ENCODE results near the gene SLC25A14. TPM values are rescaled to one million over a fixed set of nuclear protein-coding genes. Genes with fewer than 3 reads are reported as not detected.
"Not testable (repeated sequence)": the region's sequence is repeated elsewhere in the genome, so short reads cannot be mapped to it uniquely, and the experiment has no call there.

Gene SLC25A14
- total RNA-seq, 2 experiments from 2014 or later: 9.6 to 11.0 TPM

GRCh38 chrX:130330146-130330545, 9.6 kb upstream of the SLC25A14 start:
- Mint-ChIP-seq H3K4me3 (no peak overlapping the region), H3K27me3 (peaks cover 13% of the 10 kb centered on the region), H3K36me3 (ENCODE audit: low read depth) (no peaks in the 10 kb centered on the region), H3K4me1 (no peaks in the 10 kb centered on the region), H3K9me3 (ENCODE audit: low read depth) (no peaks in the 10 kb centered on the region), H3K27ac (no peak overlapping the region)
- POLR2A ChIA-PET: no interaction called here
- DNase-seq: no peak
- intact Hi-C loops (cut with DNase I, micrococcal nuclease): loop anchor here (1.0 to 10.0 kb wide), 2 partner anchors 75 to 587 kb away; partner anchors contain the start of gene RBMX2 (in 1 of the 2)
- ATAC-seq: no peak
- CTCF ChIA-PET: interaction anchor here (0.5 to 1.3 kb wide), 4 partner anchors 14 to 111 kb away, joined by 3 to 6 read pairs (median 4); no protein-coding TSS in a partner anchor

DNA sequence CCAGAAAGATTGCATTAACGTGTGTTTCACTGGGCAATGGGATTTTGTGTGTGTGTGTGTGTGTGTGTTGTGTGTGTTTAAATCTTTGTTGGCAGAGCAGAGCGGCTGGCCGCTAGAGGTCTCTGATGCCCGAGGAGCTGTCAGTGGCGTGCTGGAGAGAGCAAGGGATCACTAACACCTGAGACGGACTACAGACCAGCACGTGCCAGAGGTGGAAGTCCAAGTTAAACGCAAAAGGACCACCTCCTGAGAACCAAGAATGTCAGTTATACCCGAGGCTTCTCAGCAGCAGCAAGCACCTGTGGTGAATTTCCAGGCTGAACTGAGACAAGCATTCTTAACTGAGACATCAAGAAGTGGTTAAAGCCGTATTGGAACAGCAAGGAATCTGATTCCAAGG, 9.0 kb upstream of the SLC25A14 start:
- ChIA-PET CTCF (interaction anchor here (0.6 to 1.3 kb wide), 4 partner anchors 14 to 211 kb away, joined by 3 to 6 read pairs (median 3); no protein-coding TSS in a partner anchor), POLR2A (no interaction called here)
- Mint-ChIP-seq H3K9me3 (ENCODE audit: low read depth) (no peaks in the 10 kb centered on the region), H3K4me1 (no peaks in the 10 kb centered on the region), H3K27ac (no peak overlapping the region), H3K4me3 (no peak overlapping the region), H3K36me3 (ENCODE audit: low read depth) (no peaks in the 10 kb centered on the region), H3K27me3 (peaks cover 13% of the 10 kb centered on the region)
- DNase-seq: peak; percentile 66
- ATAC-seq: peak; percentile 57
- intact Hi-C loops (cut with DNase I, micrococcal nuclease): loop anchor here (1.0 to 10.0 kb wide), 2 partner anchors 74 to 587 kb away; partner anchors contain the start of gene RBMX2 (in 1 of the 2)

GRCh38 chrX:130336531-130336930, 3.2 kb upstream of the SLC25A14 start:
- ChIA-PET POLR2A (no interaction called here), CTCF (no interaction called here)
- no peak for ATAC-seq
- Mint-ChIP-seq H3K4me3 (no peak overlapping the region), H3K36me3 (ENCODE audit: low read depth) (no peaks in the 10 kb centered on the region), H3K4me1 (peaks cover 14% of the 10 kb centered on the region), H3K9me3 (ENCODE audit: low read depth) (no peaks in the 10 kb centered on the region), H3K27me3 (no peaks in the 10 kb centered on the region), H3K27ac (no peak overlapping the region)
- no peak for DNase-seq
- intact Hi-C loops (cut with DNase I, micrococcal nuclease): loop anchor here (5.0 to 10.0 kb wide), 4 partner anchors 68 to 1881 kb away; partner anchors contain the start of genes BCORL1 (in 1 of the 2), RAB33A (in 1 of the 2), RAP2C (in 1 of the 2) and RBMX2 (in 1 of the 2)

DNA sequence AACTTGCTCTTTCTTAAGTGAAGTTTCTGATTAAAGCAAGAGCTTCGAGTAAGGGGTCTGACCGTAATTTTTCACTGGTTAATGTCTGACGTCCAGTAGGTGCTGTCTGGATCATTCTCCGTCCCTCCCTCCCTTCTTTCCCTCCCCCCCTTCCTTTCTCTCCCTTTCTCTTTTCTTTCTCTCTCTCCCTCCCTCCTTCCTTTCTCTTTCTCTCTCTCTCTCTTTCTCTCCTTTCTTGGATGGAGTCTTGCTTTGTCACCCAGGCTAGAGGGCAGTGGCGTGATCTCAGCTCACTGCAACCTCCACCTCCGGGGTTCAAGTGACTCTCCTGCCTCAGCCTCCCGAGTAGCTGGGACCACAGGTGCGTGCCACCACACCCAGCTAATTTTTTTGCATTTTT, 850 bp upstream of the SLC25A14 start:
- Mint-ChIP-seq H3K4me1 (peaks cover 14% of the 10 kb centered on the region), H3K27ac (peak overlapping the region; percentile 94), H3K4me3 (peak overlapping the region; percentile 87)
- DNase-seq; ATAC-seq; H3K9me3 Mint-ChIP-seq (ENCODE audit: low read depth); H3K36me3 Mint-ChIP-seq (ENCODE audit: low read depth); H3K27me3 Mint-ChIP-seq: not testable (repeated sequence)
- CTCF ChIA-PET: interaction anchor here (0.6 kb wide), 1 partner anchor 28 kb away, joined by 4 read pairs; no protein-coding TSS in a partner anchor
- intact Hi-C loops (cut with DNase I, micrococcal nuclease): loop anchor here (1.0 to 10.0 kb wide), 10 partner anchors 62 to 1878 kb away; partner anchors contain the start of genes RBMX2 (in 2 of the 2), ZNF280C (in 2 of the 2), BCORL1 (in 1 of the 2) and ENOX2 (in 1 of the 2)
- POLR2A ChIA-PET: interaction anchor here (0.7 kb wide), 1 partner anchor 229 kb away, joined by 15 read pairs; no protein-coding TSS in a partner anchor

DNA sequence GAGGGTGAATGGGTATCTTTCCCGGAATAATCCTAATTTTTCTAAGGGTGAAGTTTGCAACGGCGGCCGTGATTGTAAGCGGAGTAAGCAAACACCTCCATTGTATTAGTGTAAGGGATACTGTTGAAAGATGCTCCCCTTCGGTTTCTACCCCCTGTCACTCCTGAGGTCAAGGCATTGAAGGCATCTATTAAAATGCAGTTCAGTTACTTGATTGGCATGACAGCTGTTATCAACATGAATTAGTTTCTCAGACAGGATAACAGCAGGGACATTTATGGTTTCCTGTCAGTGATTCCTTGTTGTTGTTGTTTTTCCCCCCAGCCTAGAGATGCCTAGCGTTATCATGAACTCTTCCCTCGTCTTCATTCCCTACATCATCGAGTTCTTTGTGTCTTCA, 552 bp downstream of the SLC25A14 start:
- H3K27me3 Mint-ChIP-seq: no peaks in the 10 kb centered on the region
- no peaks in the 10 kb centered on the region for H3K9me3 Mint-ChIP-seq (ENCODE audit: low read depth)
- ATAC-seq (no peak), DNase-seq (no peak)
- ChIA-PET CTCF (interaction anchor here (0.5 to 0.9 kb wide), 2 partner anchors 219 to 252 kb away, joined by 3 read pairs; no protein-coding TSS in a partner anchor), POLR2A (no interaction called here)
- peaks cover 14% of the 10 kb centered on the region for H3K4me1 Mint-ChIP-seq
- H3K4me3 Mint-ChIP-seq: peak overlapping the region; percentile 87
- no peaks in the 10 kb centered on the region for H3K36me3 Mint-ChIP-seq (ENCODE audit: low read depth)
- H3K27ac Mint-ChIP-seq: peak overlapping the region; percentile 68
- intact Hi-C loops (cut with DNase I, micrococcal nuclease): loop anchor here (5.0 to 10.0 kb wide), 3 partner anchors 255 to 1472 kb away; partner anchors contain the start of gene ENOX2 (in 1 of the 2)

- H3K4me3 Mint-ChIP-seq: no peak overlapping the region
- no peaks in the 10 kb centered on the region for H3K27me3 Mint-ChIP-seq
- DNase-seq (no peak), ATAC-seq (no peak)
- no peaks in the 10 kb centered on the region for H3K9me3 Mint-ChIP-seq (ENCODE audit: low read depth)
- intact Hi-C loops (cut with DNase I, micrococcal nuclease): loop anchor here (5.0 to 10.0 kb wide), 3 partner anchors 259 to 1469 kb away; partner anchors contain the start of gene ENOX2 (in 1 of the 2)
- ChIA-PET CTCF (no interaction called here), POLR2A (no interaction called here)
- peaks cover 2% of the 10 kb centered on the region for H3K36me3 Mint-ChIP-seq (ENCODE audit: low read depth)
- H3K4me1 Mint-ChIP-seq: peaks cover 14% of the 10 kb centered on the region
- H3K27ac Mint-ChIP-seq: no peak overlapping the region
These were observed 3.7 kb downstream of the SLC25A14 start for GRCh38 chrX:130343411-130343810.

DNA sequence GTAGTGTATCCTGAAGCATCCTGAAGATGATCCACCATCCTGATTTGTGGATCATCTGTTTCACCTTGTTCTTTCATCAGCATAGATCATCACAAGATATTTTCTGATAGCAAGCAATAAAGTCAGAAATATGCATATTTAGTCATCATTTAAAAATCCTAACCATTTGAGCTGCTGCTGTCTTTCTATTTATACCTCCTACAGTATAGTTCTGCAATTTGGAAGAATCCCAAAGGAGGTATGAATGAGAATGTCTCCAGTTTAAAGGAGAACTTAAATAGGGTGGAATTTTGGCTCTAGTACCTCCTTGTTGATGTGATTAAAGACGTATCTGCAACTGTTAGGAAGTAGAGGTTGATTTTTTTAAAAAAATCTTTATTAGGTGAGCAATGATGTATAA, 7.6 kb downstream of the SLC25A14 start:
- no peak for DNase-seq
- H3K27me3 Mint-ChIP-seq: no peaks in the 10 kb centered on the region
- intact Hi-C loops (cut with DNase I, micrococcal nuclease): loop anchor here in 1 of 2 experiments (10.0 kb wide), 1 partner anchor 263 kb away; no protein-coding TSS in a partner anchor
- H3K4me1 Mint-ChIP-seq: no peaks in the 10 kb centered on the region
- ATAC-seq: no peak
- H3K27ac Mint-ChIP-seq: no peak overlapping the region
- H3K36me3 Mint-ChIP-seq (ENCODE audit: low read depth): peaks cover 9% of the 10 kb centered on the region
- ChIA-PET CTCF (no interaction called here), POLR2A (no interaction called here)
- H3K4me3 Mint-ChIP-seq: no peak overlapping the region
- H3K9me3 Mint-ChIP-seq (ENCODE audit: low read depth): no peaks in the 10 kb centered on the region

DNA sequence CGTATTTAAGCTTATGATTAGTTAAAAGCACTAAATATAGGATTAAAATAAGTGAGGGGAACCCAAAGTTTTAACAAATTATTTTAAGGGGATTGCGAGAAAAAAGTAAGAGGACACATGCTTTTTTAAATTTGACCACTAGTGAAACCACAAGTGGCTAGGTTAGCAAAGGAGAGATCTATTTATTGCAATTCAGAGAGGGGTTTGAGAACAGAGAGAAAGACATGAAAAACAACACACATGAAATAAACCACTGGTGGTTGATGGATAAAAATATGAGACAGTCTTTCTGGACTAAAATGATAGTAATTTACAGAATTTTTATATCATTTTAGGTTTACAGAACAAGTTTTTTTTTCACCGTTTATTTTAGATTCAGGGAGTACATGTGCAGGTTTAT, 11.8 kb downstream of the SLC25A14 start:
- Mint-ChIP-seq H3K27ac (no peak overlapping the region), H3K9me3 (ENCODE audit: low read depth) (no peaks in the 10 kb centered on the region), H3K4me1 (no peaks in the 10 kb centered on the region), H3K27me3 (no peaks in the 10 kb centered on the region), H3K4me3 (no peak overlapping the region), H3K36me3 (ENCODE audit: low read depth) (peaks cover 14% of the 10 kb centered on the region)
- intact Hi-C loops (cut with DNase I, micrococcal nuclease): no loop called here
- POLR2A ChIA-PET: no interaction called here
- ATAC-seq (no peak), DNase-seq (no peak)
- CTCF ChIA-PET: no interaction called here

GRCh38 chrX:130352050-130352449, 12.3 kb downstream of the SLC25A14 start:
- POLR2A ChIA-PET; H3K9me3 Mint-ChIP-seq (ENCODE audit: low read depth); H3K27ac Mint-ChIP-seq; H3K27me3 Mint-ChIP-seq; ATAC-seq; intact Hi-C loops (cut with DNase I, micrococcal nuclease); DNase-seq; H3K4me3 Mint-ChIP-seq; H3K4me1 Mint-ChIP-seq; CTCF ChIA-PET: not testable (repeated sequence)
- peaks cover 16% of the 10 kb centered on the region for H3K36me3 Mint-ChIP-seq (ENCODE audit: low read depth)

DNA sequence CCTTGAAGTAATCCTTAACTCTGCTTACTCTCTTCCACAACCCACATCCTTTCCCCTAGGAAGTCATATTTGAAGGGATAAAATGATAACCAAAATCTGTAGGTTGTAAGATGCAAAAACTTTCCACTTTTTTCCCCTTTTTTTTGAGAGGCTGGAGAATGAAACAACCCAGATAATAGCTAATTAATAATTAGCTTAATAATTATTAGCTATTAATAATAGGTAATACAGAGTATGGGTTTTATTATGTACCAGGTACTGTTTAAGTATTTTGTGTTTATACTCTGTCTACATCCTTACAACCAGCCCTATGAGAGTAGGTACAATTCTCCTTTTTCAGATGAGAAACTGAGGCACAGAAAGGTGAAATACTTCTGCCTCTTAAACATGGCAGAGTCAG, 36.4 kb downstream of the SLC25A14 start:
- CTCF ChIA-PET: interaction anchor here (1.0 kb wide), 1 partner anchor 20 kb away, joined by 3 read pairs; no protein-coding TSS in a partner anchor
- intact Hi-C loops (cut with DNase I, micrococcal nuclease): no loop called here
- H3K4me1 Mint-ChIP-seq: no peaks in the 10 kb centered on the region
- ATAC-seq: no peak
- POLR2A ChIA-PET: no interaction called here
- no peak overlapping the region for H3K4me3 Mint-ChIP-seq
- no peak overlapping the region for H3K27ac Mint-ChIP-seq
- H3K27me3 Mint-ChIP-seq: no peaks in the 10 kb centered on the region
- H3K36me3 Mint-ChIP-seq (ENCODE audit: low read depth): no peaks in the 10 kb centered on the region
- H3K9me3 Mint-ChIP-seq (ENCODE audit: low read depth): no peaks in the 10 kb centered on the region
- no peak for DNase-seq

- Mint-ChIP-seq H3K36me3 (ENCODE audit: low read depth) (no peaks in the 10 kb centered on the region), H3K4me1 (no peaks in the 10 kb centered on the region), H3K27ac (no peak overlapping the region), H3K27me3 (peaks cover 3% of the 10 kb centered on the region), H3K9me3 (ENCODE audit: low read depth) (no peaks in the 10 kb centered on the region), H3K4me3 (no peak overlapping the region)
- ChIA-PET POLR2A (no interaction called here), CTCF (no interaction called here)
- DNase-seq (no peak), ATAC-seq (no peak)
- intact Hi-C loops (cut with DNase I, micrococcal nuclease): no loop called here
These were observed 38.4 kb downstream of the SLC25A14 start for GRCh38 chrX:130378024-130378669.

DNA sequence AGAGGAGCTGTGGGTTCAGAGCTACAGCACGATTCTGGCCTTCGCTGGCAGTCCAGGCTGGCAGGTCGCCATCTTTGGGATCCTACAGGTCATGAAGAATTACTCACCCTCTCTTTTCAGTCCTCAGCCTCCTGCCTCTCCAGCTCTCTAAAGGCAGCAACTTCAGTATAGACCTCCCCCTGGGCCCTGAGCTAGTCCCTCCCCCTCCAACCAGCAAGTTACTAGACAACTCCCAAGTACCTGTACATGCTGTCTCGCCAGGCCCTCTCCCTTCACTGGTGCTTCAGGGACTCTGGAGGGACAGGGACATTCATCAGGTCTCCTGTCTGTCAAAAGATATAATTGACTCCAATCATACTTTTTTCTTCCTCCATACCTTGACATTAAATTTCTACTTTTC, 45.8 kb downstream of the SLC25A14 start, which contains the start of gene GPR119:
TSS of gene GPR119 (minus strand) at position 155 of the 400 bp plus-strand sequence. CDS start 227 bp downstream, outside the sequence.
- ATAC-seq (no peak), DNase-seq (no peak)
- H3K9me3 Mint-ChIP-seq (ENCODE audit: low read depth): no peaks in the 10 kb centered on the region
- intact Hi-C loops (cut with DNase I, micrococcal nuclease): no loop called here
- CTCF ChIA-PET: interaction anchor here (1.0 kb wide), 1 partner anchor 36 kb away, joined by 3 read pairs; no protein-coding TSS in a partner anchor
- peaks cover 5% of the 10 kb centered on the region for H3K27me3 Mint-ChIP-seq
- no peaks in the 10 kb centered on the region for H3K36me3 Mint-ChIP-seq (ENCODE audit: low read depth)
- H3K4me3 Mint-ChIP-seq: no peak within 1 kb of the TSS
- POLR2A ChIA-PET: no interaction called here
- H3K4me1 Mint-ChIP-seq: no peaks in the 10 kb centered on the region
- no peak within 1 kb of the TSS for H3K27ac Mint-ChIP-seq

Measured in activated CD4-positive, alpha-beta T cell treated with anti-CD3 and anti-CD28 coated beads for 36 hours (primary cell).